GM12865 (cell line): Measurements from ENCODE around the gene GRAMD4.

Source experiments
- DNase-seq: peaks from one replicate; pipeline ENCODE4 v3.0.0; 2010; ENCODE audit warnings: low read depth
- H3K4me3 ChIP-seq: 2 replicates; pipeline ENCODE4 v1.5.1; 2011; ENCODE audit warnings: mild to moderate bottlenecking, low read depth, low read length, control low read depth
- CTCF ChIP-seq: IDR thresholded peaks from 2 replicates; pipeline ENCODE4 v1.5.1; 2011; ENCODE audit warnings: low read length, control low read depth, low read depth, inconsistent platforms; ENCODE audit not compliant: insufficient read depth; ENCODE audit errors: missing control alignments

The GRAMD4 gene

DNA sequence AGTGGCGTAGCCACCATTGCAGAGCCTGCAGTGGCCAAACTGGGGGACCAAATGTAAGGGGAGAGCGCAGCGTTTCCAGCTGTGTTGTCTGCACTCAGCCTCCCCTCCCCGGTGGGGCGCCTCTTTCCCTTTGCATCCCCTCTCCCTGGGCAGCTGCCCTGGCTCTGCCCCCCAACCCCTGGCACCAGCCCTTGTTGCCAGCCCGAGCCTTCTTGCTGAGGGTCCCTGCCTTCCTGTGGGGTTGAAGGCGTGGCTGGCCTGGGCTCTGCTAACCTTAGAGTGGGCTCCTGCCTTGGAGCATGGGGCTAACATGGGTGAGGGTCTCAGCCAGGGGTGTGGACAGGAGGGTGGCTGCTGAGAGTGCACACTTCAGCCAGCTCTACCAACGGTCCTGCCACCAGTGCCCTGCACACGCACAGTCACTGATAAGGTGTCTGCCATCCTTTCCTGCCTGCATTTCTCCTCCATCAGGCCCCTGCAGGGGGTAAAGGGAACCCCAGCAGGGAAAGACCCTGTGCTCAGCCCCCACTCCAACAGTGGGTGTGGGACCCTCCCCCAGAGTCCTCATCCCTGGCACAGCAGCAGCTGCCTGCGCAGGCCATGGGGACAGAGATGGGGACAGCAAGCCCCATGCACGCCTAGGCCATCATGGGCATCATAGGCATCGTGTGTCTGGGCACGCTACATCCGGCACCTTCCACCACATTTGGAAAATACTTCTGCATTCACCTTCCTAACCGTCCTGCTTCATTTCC lies 74.4 kb downstream of the GRAMD4 start:
- no peak for TF ChIP-seq CTCF
- no peak overlapping the region for H3K4me3 ChIP-seq
- no peak for DNase-seq

DNA sequence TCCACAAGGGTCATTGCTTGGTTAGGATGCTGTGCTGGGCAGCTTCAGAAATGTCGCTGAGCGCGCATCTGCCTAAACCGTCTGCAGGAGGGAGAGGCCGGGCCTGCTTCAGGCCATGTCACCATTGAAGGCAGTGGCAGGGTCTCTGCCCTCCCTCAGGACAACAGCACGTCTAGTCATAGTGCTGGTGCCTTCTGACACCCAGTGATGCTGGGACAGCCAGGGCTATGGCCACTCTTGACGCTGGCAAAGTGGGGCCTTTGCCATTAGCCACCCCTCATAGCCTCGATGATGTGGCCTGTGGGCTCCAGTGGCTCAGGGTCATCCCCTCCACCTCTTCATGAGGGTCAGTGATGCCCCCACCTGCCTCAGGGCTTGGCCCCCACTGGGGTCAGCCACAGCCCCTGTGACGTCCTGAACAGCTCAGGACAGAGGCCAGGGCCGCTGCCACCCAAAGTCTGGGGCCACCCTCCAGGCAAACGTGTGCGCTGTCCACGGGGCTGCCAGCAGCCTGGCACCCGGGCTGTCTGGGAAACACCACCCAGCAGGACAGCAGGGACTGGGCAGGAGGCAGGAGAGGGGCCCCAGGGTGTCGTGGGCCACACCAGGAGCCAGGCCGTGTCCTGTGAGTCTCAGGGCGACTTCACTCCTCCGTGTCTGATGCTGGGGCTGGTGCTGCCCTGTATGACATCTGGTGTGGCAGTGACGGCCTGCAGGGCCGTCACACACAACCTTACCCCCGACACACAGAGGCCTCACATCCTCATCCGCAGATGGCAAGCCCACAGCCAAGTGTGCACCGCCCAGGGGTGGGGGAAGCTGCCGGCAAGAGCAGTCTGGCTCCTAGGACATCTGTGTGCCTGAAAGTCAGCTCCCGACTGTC lies 75.4 kb downstream of the GRAMD4 start:
- no peak for DNase-seq
- no peak overlapping the region for H3K4me3 ChIP-seq
- TF ChIP-seq CTCF: no peak

DNA sequence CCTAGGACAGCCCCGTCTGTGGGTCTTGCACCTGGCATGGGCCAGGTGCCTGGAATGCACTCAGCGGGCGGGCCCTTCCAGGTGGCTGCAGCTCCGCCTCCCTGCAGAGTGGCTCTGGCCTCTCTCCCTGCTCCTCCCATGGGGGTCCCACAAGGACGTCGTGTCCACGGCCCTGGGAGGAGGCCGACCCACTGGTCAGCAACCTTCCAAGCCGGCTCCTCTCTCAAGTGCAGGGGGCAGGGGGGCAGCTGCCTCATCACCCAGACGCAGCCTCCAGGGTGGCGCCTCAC lies 76.0 kb downstream of the GRAMD4 start:
- DNase-seq: no peak
- no peak for TF ChIP-seq CTCF
- no peak overlapping the region for H3K4me3 ChIP-seq

DNA sequence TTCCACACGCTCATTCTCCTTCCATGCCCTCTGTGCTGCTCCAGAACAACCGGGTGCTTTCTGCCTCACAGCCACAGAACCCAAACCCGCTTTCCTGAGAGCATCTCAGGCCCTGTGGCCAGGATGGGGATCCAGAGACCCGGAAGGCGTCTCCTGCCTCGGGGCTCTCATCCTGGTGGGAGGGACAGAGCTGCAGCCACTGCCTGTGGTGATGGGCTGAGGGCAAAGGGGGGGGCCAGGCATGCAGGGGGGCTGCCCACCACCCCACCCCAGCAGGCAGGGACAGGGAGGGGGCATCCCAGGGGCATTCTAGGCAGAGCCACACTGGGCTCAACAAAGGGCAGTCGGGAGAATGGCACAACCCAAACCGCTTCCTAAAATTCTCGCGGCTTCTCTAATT lies 76.4 kb downstream of the GRAMD4 start:
- TF ChIP-seq CTCF: no peak
- DNase-seq: no peak
- H3K4me3 ChIP-seq: no peak overlapping the region

DNA sequence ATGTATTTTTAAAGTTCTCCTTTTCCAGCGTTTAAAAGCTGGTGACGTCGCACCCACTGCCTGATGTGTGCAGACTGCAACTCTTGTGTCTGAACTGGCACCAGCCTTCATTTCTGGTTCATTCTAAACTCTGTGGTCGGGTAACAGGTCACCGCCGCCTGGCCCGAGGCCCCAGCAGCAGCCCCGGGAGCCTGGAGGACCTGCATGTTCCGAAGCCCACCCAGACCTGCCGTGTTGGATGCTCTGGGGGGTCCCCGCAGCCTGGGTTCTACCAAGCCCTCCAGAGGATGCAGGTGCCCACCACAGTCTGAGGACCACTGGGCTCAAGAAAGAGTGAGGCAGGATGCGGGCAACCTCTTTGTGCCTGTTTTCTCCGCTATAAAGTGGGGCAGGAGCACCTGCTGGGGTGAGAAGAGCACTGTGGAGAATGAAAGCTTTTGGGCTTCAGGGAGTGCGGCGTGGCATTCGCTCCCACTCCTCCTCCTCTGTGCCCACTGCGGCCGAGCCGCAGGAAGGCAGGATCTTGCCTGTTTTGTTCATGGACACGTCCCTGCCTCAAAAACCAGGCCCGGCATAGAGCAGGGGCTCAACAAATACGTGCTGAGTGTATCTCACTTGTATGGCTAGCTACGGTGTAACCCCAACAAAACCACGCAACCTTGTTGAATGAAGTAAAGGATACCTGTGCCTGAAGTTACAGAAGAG lies 77.8 kb downstream of the GRAMD4 start:
- H3K4me3 ChIP-seq: no peak overlapping the region
- TF ChIP-seq CTCF: no peak
- DNase-seq: no peak

GRCh38 chr22:46699091-46699490 lies 78.9 kb downstream of the GRAMD4 start:
- no peak for TF ChIP-seq CTCF
- DNase-seq: no peak

More at GRCh38 chr22:46699091-46699490, 78.9 kb downstream of the GRAMD4 start:
- no peak overlapping the region for H3K4me3 ChIP-seq
